Fibroblast of upper back skin (primary cell): ENCODE data around the gene TAGLN.

Experiments
- DNase-seq: peaks from one replicate; pipeline ENCODE4 v3.0.0-alpha.2; 2013

TAGLN gene

GRCh38 chr11:117199053-117199915, at the start of gene TAGLN:
Gene TAGLN (plus strand): TSS chr11:117199370. CDS start chr11:117203014, 3,644 bp downstream.
- DNase-seq = peak; percentile 99

GRCh38 chr11:117152066-117152465, 47.1 kb upstream of the TAGLN start:
- DNase-seq = no peak

GRCh38 chr11:117154468-117154867, 44.7 kb upstream of the TAGLN start:
- no peak for DNase-seq

GRCh38 chr11:117157507-117157906, 41.7 kb upstream of the TAGLN start:
- DNase-seq = no peak

- DNase-seq = no peak
These were observed 39.3 kb upstream of the TAGLN start for GRCh38 chr11:117159892-117160291.

GRCh38 chr11:117160826-117161225, 38.3 kb upstream of the TAGLN start:
- no peak for DNase-seq

GRCh38 chr11:117166491-117166890, 32.7 kb upstream of the TAGLN start:
- peak; percentile 20 for DNase-seq

- DNase-seq = no peak
These were observed 29.4 kb upstream of the TAGLN start for GRCh38 chr11:117169736-117170135.

GRCh38 chr11:117170210-117170609, 29.0 kb upstream of the TAGLN start:
- DNase-seq = no peak

- DNase-seq = no peak
These were observed 28.2 kb upstream of the TAGLN start for GRCh38 chr11:117171007-117171403.

- no peak for DNase-seq
These were observed 27.6 kb upstream of the TAGLN start for GRCh38 chr11:117171404-117172061.

- DNase-seq = no peak
These were observed 26.3 kb upstream of the TAGLN start for GRCh38 chr11:117172724-117173421.

- no peak for DNase-seq
These were observed 24.1 kb upstream of the TAGLN start for GRCh38 chr11:117175104-117175503.

- DNase-seq = no peak
These were observed 23.4 kb upstream of the TAGLN start for GRCh38 chr11:117175781-117176180.

GRCh38 chr11:117176186-117176585, 23.0 kb upstream of the TAGLN start:
- DNase-seq = no peak

- no peak for DNase-seq
These were observed 21.5 kb upstream of the TAGLN start for GRCh38 chr11:117177534-117178209.

GRCh38 chr11:117178210-117179034, 20.7 kb upstream of the TAGLN start, which contains the start of gene SIDT2:
Gene SIDT2 (plus strand): TSS chr11:117178743. CDS start chr11:117179264, 521 bp downstream.
- DNase-seq = peak; percentile 93

- peak; percentile 54 for DNase-seq
These were observed 19.8 kb upstream of the TAGLN start for GRCh38 chr11:117179048-117179999.

- peak; percentile 12 for DNase-seq
These were observed 19.1 kb upstream of the TAGLN start for GRCh38 chr11:117180020-117180419.
